ENCODE data around the gene CACUL1. TPM values are rescaled to one million over a fixed set of nuclear protein-coding genes. Genes with fewer than 3 reads are reported as not detected.
"Not testable (repeated sequence)": the region's sequence is repeated elsewhere in the genome, so short reads cannot be mapped to it uniquely, and the experiment has no call there.

The CACUL1 gene
- total RNA-seq, 2 experiments from 2014 or later: 12.0 to 27.6 TPM

GRCh38 chr10:118662228-118663035, 92.3 kb downstream of the CACUL1 start:
- no peak overlapping the region for H3K4me2 ChIP-seq (ENCODE audit: low read length)
- intact Hi-C loops (cut with micrococcal nuclease; ENCODE audit: unreplicated experiment): no loop called here
- no peaks in the 10 kb centered on the region for H3K9me3 ChIP-seq (ENCODE audit: low read length)
- no peak overlapping the region for H3K27ac ChIP-seq (ENCODE audit: low read depth, low read length, poor library complexity, severe bottlenecking)
- H3K4me1 ChIP-seq (ENCODE audit: insufficient read depth, low read length, poor library complexity, severe bottlenecking): no peaks in the 10 kb centered on the region
- ChIA-PET CTCF (ENCODE audit: unreplicated experiment) (no interaction called here), POLR2A (interaction anchor here (0.7 kb wide), 1 partner anchor 11 kb away, joined by 4 read pairs; no protein-coding TSS in a partner anchor)
- H3K4me3 ChIP-seq (ENCODE audit: low read depth, low read length, poor library complexity, severe bottlenecking): no peak overlapping the region
- no peaks in the 10 kb centered on the region for H3K9me2 ChIP-seq (ENCODE audit: insufficient read depth, low read length)
- BruUV-seq (replicated peaks): no TSS peak
- H2AFZ ChIP-seq (ENCODE audit: low read length): no peak overlapping the region
- no peaks in the 10 kb centered on the region for H4K20me1 ChIP-seq (ENCODE audit: insufficient read depth, low read length)
- H3K79me2 ChIP-seq (ENCODE audit: insufficient read depth, low read depth, low read length): no peaks in the 10 kb centered on the region
- TF ChIP-seq EZH2phosphoT487 (IDR thresholded peaks at IDR 0.05; ENCODE audit: borderline replicate concordance, low read depth, low read length): no peak
- no peak for TF ChIP-seq CTCF (conservative IDR thresholded peaks at IDR 0.05; ENCODE audit: low read length)
- DNase-seq (ENCODE audit: low spot score): no peak
- H3K36me3 ChIP-seq (ENCODE audit: insufficient read depth, low read length): no peaks in the 10 kb centered on the region

GRCh38 chr10:118658762-118659161, 96.0 kb downstream of the CACUL1 start:
- H3K9me3 ChIP-seq (ENCODE audit: low read length): no peaks in the 10 kb centered on the region
- no TSS peak for BruUV-seq (replicated peaks)
- H4K20me1 ChIP-seq (ENCODE audit: insufficient read depth, low read length): no peaks in the 10 kb centered on the region
- H3K4me1 ChIP-seq (ENCODE audit: insufficient read depth, low read length, poor library complexity, severe bottlenecking): no peaks in the 10 kb centered on the region
- H3K36me3 ChIP-seq (ENCODE audit: insufficient read depth, low read length): no peaks in the 10 kb centered on the region
- TF ChIP-seq CTCF (conservative IDR thresholded peaks at IDR 0.05; ENCODE audit: low read length) (no peak), EZH2phosphoT487 (IDR thresholded peaks at IDR 0.05; ENCODE audit: borderline replicate concordance, low read depth, low read length) (no peak)
- H3K4me3 ChIP-seq (ENCODE audit: low read depth, low read length, poor library complexity, severe bottlenecking): no peak overlapping the region
- no peak overlapping the region for H2AFZ ChIP-seq (ENCODE audit: low read length)
- no peak overlapping the region for H3K27ac ChIP-seq (ENCODE audit: low read depth, low read length, poor library complexity, severe bottlenecking)
- POLR2A ChIA-PET: no interaction called here
- CTCF ChIA-PET (ENCODE audit: unreplicated experiment): no interaction called here
- H3K79me2 ChIP-seq (ENCODE audit: insufficient read depth, low read depth, low read length): no peaks in the 10 kb centered on the region
- H3K4me2 ChIP-seq (ENCODE audit: low read length): no peak overlapping the region
- no peaks in the 10 kb centered on the region for H3K9me2 ChIP-seq (ENCODE audit: insufficient read depth, low read length)
- intact Hi-C loops (cut with micrococcal nuclease; ENCODE audit: unreplicated experiment): no loop called here
- DNase-seq (ENCODE audit: low spot score): no peak

GRCh38 chr10:118658168-118658567, 96.6 kb downstream of the CACUL1 start:
- H4K20me1 ChIP-seq (ENCODE audit: insufficient read depth, low read length); H3K4me1 ChIP-seq (ENCODE audit: insufficient read depth, low read length, poor library complexity, severe bottlenecking); H3K36me3 ChIP-seq (ENCODE audit: insufficient read depth, low read length); H3K27ac ChIP-seq (ENCODE audit: low read depth, low read length, poor library complexity, severe bottlenecking); CTCF ChIA-PET (ENCODE audit: unreplicated experiment); H3K4me3 ChIP-seq (ENCODE audit: low read depth, low read length, poor library complexity, severe bottlenecking); DNase-seq (ENCODE audit: low spot score); intact Hi-C loops (cut with micrococcal nuclease; ENCODE audit: unreplicated experiment); BruUV-seq (replicated peaks); H3K9me2 ChIP-seq (ENCODE audit: insufficient read depth, low read length); H2AFZ ChIP-seq (ENCODE audit: low read length); H3K4me2 ChIP-seq (ENCODE audit: low read length); H3K79me2 ChIP-seq (ENCODE audit: insufficient read depth, low read depth, low read length); H3K9me3 ChIP-seq (ENCODE audit: low read length): not testable (repeated sequence)
- POLR2A ChIA-PET: interaction anchor here (0.7 kb wide), 1 partner anchor 82 kb away, joined by 3 read pairs; no protein-coding TSS in a partner anchor

GRCh38 chr10:118645294-118645693, 109.5 kb downstream of the CACUL1 start:
- H3K36me3 ChIP-seq (ENCODE audit: insufficient read depth, low read length); H4K20me1 ChIP-seq (ENCODE audit: insufficient read depth, low read length); H2AFZ ChIP-seq (ENCODE audit: low read length); intact Hi-C loops (cut with micrococcal nuclease; ENCODE audit: unreplicated experiment); H3K4me2 ChIP-seq (ENCODE audit: low read length); DNase-seq (ENCODE audit: low spot score); H3K4me3 ChIP-seq (ENCODE audit: low read depth, low read length, poor library complexity, severe bottlenecking); BruUV-seq (replicated peaks); H3K79me2 ChIP-seq (ENCODE audit: insufficient read depth, low read depth, low read length); H3K27ac ChIP-seq (ENCODE audit: low read depth, low read length, poor library complexity, severe bottlenecking); H3K4me1 ChIP-seq (ENCODE audit: insufficient read depth, low read length, poor library complexity, severe bottlenecking); H3K9me3 ChIP-seq (ENCODE audit: low read length); H3K9me2 ChIP-seq (ENCODE audit: insufficient read depth, low read length); CTCF ChIA-PET (ENCODE audit: unreplicated experiment): not testable (repeated sequence)
- POLR2A ChIA-PET: interaction anchor here (1.5 kb wide), 2 partner anchors 9 to 12 kb away, joined by 4 to 5 read pairs; no protein-coding TSS in a partner anchor
